ENCODE data around the gene TRMO.

DNA sequence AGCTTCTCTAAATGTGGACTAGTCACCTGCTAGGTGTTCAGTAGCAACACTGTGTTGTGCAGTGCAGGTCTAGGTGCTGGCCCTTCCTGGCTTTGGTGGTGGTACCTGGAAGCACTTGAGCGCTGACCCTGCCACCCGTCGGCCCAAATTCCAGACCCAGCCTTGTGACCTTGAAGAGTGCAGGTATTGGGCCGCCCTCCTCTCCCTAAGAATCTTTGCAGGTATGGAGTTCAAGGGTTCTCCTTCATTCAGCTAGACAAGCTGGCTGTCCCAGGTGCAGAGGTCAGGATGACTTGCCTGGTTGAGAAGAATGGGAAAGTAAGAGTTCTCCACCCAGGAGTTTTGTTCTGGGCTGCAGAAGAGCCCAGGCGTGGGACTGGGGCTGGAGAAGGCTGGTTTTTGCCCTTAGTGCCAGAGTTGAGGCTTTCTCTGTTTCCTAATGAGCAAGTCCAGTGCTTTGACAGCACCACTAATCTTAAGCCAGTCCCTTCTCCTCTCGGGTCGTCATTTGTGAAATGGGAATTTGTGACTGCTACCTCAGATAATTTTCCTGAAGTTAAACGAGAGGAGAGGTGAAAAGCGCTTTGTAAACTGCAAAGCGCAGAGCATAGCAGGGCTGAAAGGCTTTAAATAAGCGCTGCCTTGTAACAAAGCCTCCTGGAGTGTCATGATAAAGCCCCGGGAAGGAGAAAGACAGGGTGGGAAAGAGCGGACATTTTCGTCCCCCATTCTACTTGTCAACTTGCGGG is 65.3 kb downstream of the TRMO start:
- TF ChIP-seq, protein P1, sequence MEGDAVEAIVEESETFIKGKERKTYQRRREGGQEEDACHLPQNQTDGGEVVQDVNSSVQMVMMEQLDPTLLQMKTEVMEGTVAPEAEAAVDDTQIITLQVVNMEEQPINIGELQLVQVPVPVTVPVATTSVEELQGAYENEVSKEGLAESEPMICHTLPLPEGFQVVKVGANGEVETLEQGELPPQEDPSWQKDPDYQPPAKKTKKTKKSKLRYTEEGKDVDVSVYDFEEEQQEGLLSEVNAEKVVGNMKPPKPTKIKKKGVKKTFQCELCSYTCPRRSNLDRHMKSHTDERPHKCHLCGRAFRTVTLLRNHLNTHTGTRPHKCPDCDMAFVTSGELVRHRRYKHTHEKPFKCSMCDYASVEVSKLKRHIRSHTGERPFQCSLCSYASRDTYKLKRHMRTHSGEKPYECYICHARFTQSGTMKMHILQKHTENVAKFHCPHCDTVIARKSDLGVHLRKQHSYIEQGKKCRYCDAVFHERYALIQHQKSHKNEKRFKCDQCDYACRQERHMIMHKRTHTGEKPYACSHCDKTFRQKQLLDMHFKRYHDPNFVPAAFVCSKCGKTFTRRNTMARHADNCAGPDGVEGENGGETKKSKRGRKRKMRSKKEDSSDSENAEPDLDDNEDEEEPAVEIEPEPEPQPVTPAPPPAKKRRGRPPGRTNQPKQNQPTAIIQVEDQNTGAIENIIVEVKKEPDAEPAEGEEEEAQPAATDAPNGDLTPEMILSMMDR (IDR thresholded peaks at IDR 0.05 in 4 of 5, conservative IDR thresholded peaks at IDR 0.05 in 1 of 5) = no peak
- no peak for TF ChIP-seq POLR2A (IDR thresholded peaks at IDR 0.05)

All from gastrocnemius medialis (tissue), 4 donors.